Upper lobe of left lung (tissue), 4 donors: Measurements from ENCODE around the gene POU3F1.

Source experiments
- CTCF ChIP-seq, 6 experiments: fragments of 450-650 bp in 4 of 6; fragments of 200-600 bp in 2 of 6; sonication (generic) in 2 of 6; IDR thresholded peaks; one replicate each; pipeline ENCODE4 v1.5.1; 2016 to 2019; ENCODE audit warnings: antibody characterized with exemption in 6 of 6
- POLR2A ChIP-seq, 4 donors: fragments of 450-650 bp; IDR thresholded peaks; one replicate each; pipeline ENCODE4 v1.5.1; 2016 to 2017; ENCODE audit warnings: antibody characterized with exemption in 4 of 4, mild to moderate bottlenecking in 2 of 4
- POLR2AphosphoS5 ChIP-seq, 2 donors: sonication (generic); formaldehyde crosslinking; IDR thresholded peaks; one replicate each; pipeline ENCODE4 v1.5.1; 2017; ENCODE audit warnings: antibody characterized with exemption in 2 of 2

GRCh38 chr1:38022810-38023209 lies 23.8 kb downstream of the POU3F1 start:
- TF ChIP-seq POLR2AphosphoS5 (IDR thresholded peaks at IDR 0.05), result no peak
- TF ChIP-seq CTCF (IDR thresholded peaks at IDR 0.05), result no peak
- TF ChIP-seq POLR2A (IDR thresholded peaks at IDR 0.05), result no peak
